Left cardiac atrium (tissue), 4 donors: ENCODE data around the gene RASL10B. TPM values are rescaled to one million over a fixed set of nuclear protein-coding genes. Genes with fewer than 3 reads are reported as not detected.
"Not testable (repeated sequence)": the region's sequence is repeated elsewhere in the genome, so short reads cannot be mapped to it uniquely, and the experiment has no call there.

ENCODE experiments used
- ATAC-seq, 2 donors: fragments of 200-7000 bp; cut with Tn5 transposase; one replicate each; pipeline ENCODE4 v1.9.1; 2020; ENCODE audit warnings: mild to moderate bottlenecking in 2 of 2, moderate library complexity in 2 of 2
- DNase-seq: peaks from one replicate; pipeline ENCODE4 v3.0.0-alpha.2; 2020
- intact Hi-C, 2 donors: fragments of 100-400 bp; cut with DNase I; formaldehyde crosslinking; loops; one replicate each; pipeline versions ENCODE4 v1.14.1 to v1.15.1; 2022 to 2023
- total RNA-seq, 2 donors: library from RNA; stranded (reverse); fragmentation: NEBNext Ultra II Directional; extraction: Animal tissue kit (Norgen Biotek cat#: 25700); gene quantifications; one replicate each; pipeline ENCODE4 v1.2.1, GENCODE V29; 2021
- donor health status: DM: no; HTN: yes; CAD: no.
- donor health status: DM: no; HTN: yes; CAD: no; lungs with severe emphysema.
- donor health status: DM: yes; HTN: yes; CAD: no.
- donor health status: Dilated cardiomyopathy.

Gene RASL10B
- total RNA-seq, 2 donors from 2014 or later, result 23.9 to 24.7 TPM

DNA sequence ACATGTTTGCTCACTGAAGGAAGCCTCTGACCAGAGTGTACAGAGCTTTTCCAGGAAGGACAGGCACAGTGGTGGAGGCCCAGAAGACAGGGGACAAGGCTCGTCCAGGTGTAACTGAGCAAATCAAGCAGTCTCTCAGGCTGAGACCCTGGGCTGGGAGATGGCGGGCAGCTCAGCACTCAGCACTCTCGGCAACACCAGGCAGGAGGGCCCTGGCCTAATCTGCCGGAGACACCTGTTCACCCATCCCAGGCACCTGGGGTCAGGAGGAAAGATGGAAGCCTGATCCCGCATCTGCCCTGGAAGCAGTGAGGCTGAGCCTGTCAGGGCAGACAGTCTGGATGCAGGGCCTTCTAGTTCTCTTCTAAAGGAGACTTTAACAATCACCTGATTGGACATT lies 4.8 kb downstream of the RASL10B start:
- intact Hi-C loops, result no loop called here
- DNase-seq (no peak), ATAC-seq (no peak)

DNA sequence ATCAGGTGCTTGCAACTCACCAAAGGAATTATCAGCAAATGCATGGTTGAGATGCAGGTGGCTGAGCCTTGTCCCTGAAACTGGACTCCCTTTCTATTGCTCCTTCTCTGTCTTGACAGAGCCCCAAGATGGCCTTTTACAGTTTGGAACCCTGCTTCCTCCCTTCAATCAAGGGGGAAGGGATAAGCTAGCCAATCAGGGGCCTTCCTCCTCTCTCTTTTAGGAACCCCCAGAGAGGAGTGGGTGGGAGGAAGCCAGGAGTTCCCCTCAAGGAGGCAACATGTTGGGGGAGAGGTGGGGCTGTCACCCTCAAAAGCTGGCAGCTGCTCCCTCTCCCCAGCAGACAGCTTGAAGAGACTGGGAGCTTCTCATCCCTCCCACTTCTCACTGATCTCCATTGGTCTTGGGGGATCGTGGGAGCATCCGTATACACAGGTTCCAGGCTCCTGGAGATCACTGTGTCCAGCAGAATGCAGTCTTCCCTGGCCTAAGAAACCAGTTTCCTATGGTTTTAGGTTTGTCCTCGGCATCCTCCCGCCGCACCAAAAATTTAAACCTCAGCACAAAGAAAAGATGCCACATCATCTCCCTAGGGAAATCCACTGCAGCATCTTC lies 7.2 kb downstream of the RASL10B start:
- intact Hi-C loops, result no loop called here
- DNase-seq (no peak), ATAC-seq (no peak)

DNA sequence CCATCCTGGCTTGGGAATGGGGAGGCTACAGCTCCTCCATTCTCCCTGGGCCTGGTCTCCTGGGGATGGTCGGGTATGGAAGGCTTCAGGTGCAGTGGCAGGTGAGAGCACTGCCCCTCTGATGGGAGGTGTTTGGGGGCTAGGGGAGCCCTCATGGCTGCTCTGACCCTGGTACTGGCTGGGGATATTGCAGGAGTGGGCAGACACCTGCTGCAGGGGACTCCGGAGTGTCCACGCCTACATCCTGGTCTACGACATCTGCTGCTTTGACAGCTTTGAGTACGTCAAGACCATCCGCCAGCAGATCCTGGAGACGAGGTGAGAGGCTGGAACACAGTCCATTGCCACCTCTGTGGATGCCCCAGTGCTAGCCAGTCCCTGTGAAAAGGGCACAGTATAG lies 8.8 kb downstream of the RASL10B start:
- intact Hi-C loops, result loop anchor here in 1 of 2 donors (10.0 kb wide), 1 partner anchor 85 kb away; no protein-coding TSS in a partner anchor
- DNase-seq (peak; percentile 6), ATAC-seq (no peak)

DNA sequence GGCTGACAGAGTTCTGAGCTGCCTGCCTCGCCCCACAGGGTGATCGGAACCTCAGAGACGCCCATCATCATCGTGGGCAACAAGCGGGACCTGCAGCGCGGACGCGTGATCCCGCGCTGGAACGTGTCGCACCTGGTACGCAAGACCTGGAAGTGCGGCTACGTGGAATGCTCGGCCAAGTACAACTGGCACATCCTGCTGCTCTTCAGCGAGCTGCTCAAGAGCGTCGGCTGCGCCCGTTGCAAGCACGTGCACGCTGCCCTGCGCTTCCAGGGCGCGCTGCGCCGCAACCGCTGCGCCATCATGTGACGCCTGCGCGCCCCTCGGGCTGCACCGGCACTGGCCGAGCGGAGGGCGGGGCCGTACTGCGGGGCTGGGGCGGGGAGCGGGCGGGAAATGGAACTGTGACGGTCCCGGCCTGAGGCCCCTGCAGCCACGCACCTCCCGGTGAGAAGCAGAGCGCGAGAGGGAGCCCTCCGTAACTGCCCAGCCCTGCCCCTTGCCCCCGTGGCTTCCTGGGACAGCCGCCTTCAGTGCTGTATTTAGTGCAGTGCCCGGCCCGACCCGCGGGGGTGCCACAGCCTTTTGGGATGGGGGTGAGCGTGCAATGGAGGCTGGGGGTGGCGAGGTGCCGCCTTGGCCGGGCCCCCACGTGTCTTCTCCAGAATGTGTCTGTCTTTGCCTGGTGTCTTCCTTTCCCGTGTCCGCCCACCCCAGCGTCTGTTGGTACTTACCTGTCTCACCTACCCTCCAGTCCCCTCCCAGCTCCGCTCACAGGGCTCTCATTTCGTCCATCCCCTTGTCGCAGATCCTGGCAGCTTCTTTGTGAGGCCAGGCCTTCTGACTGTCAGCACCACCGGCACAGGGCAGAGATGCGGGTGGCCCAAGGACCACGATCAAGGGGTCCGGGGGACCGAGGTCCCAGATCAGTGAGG lies 9.8 kb downstream of the RASL10B start:
- ATAC-seq (peak; percentile 33 to 52), DNase-seq (peak; percentile 22)
- intact Hi-C loops, result loop anchor here in 1 of 2 donors (10.0 kb wide), 1 partner anchor 86 kb away; no protein-coding TSS in a partner anchor

DNA sequence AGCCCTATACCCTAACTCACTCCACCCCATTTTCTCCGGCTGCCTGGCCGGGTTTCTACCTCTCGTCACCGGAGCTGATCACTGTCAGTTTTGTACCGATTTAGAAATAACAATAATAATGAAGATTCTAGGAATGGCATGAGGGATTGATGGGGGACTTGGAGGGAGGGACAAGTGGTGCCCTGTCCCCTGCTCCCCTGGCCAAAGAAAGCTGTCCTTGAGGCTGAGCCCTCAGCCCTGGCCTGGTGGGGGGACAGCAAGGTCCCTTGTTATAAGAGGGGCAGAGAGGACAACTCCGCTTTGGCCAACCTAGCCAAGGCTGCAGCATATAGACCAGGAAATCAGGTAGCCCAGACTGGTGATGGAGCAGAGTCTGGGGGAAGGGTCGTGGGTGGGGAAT lies 11.1 kb downstream of the RASL10B start:
- intact Hi-C loops, result loop anchor here in 1 of 2 donors (10.0 kb wide), 1 partner anchor 88 kb away; no protein-coding TSS in a partner anchor
- ATAC-seq, result no peak

DNA sequence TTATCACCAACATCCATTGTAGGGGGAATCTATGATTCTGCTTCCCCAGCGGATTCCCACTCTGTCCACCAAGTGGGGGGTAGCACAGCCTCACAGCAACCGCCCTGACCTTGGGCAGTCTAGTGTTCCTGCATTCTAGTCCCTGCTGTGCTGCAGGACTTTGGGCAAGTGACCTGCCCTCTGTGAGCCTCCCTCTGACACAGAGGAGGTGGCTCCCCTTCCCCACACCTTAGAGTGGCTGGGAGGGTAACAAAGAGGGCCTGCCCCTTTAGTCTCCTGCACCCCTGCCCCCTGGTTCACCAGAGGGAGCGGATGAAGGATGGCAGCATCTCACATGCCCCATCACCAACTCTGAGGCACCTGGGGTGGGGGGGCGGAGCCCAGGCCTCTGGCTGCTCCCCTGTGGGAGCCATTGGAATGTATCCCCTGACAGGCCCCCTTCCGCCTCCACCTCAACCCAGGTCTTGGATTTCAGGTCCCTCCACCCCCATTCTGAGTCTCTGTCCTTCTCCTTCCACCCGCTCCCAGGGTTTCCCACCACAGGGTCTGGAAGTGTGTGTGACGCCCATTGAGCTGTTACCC lies 11.5 kb downstream of the RASL10B start:
- ATAC-seq, result no peak
- intact Hi-C loops, result loop anchor here in 1 of 2 donors (10.0 kb wide), 1 partner anchor 88 kb away; no protein-coding TSS in a partner anchor
- DNase-seq, result peak; percentile 19

More for the DNA sequence above, 11.1 kb downstream of the RASL10B start:
- DNase-seq, result peak; percentile 10

DNA sequence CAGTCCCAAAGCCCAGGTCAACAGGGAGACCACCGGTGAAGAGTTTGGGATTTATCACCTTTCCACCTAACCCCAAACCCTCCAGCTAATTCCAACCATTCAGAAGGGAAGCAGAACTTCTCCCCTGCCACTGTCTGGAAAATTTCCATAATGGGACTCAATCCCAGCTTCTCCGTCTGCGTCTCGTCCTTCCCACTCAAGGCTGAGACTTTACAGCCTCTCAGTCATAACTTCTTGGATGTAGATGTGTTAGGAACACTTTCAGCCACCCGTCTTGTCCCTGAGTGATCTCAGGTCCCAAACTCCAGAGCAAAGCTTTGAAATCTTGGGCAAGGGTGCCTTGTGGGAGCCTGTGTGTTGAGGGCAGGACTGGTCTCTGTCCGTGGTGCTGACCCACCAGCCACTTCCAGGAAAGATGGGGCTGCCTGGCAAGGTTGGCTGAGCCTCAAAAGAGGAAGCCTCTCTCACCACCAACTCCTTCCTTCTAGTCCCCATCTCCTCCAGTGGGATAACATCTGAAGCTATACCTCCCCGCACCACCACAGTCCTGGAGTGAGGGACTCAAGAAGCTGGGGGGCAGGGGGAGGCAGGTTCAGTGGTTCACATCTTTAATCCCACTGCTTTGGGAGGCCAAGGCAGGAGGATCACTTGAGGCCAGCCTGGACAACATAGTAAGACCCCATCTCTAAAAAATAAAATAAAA lies 12.3 kb downstream of the RASL10B start:
- intact Hi-C loops, result loop anchor here in 1 of 2 donors (10.0 kb wide), 1 partner anchor 89 kb away; no protein-coding TSS in a partner anchor
- no peak for DNase-seq
- ATAC-seq, result no peak

DNA sequence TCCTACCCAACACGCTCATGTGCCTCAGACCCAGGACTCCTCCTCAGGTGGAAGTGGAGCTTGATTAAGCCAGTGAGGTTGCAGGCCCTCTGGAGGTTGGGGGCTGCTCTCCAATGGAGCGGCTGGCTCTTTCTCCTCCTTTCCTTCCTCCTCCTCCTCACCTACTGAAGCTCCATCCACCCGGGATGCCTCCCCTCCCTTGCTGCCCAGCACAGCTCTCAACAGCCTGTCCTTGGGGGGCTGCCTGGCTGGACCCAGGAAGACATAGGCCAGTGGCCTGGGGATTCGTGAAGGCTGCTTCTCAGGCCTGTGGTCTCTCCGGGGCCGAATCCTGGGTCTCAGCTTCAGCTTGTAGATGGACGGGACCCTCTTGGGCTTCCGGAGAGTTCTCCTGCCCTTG lies 13.4 kb downstream of the RASL10B start:
- DNase-seq (no peak), ATAC-seq (no peak)
- intact Hi-C loops, result loop anchor here in 1 of 2 donors (5.0 to 10.0 kb wide), 2 partner anchors 90 to 133 kb away; no protein-coding TSS in a partner anchor

DNA sequence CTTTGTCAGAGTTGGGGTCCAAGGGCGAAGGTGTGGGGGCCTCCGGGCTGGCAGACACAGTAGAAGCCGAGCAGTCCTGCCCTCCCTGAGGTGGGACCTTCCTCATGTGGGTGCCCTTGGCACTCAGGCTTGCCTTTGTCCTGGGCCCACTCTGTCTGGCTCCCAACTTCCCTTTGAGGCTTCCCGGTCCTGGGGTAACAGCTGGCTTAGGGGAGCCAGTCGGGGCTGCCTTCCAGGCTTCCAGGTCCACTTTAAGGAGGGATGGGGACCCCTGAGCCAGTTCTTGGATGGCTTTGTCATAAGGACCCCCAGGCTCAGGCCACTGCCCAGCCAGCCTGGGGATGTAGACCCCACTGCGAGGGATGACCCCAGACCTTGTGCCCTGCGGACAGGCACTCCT lies 13.8 kb downstream of the RASL10B start:
- intact Hi-C loops, result loop anchor here in 1 of 2 donors (5.0 to 10.0 kb wide), 2 partner anchors 90 to 133 kb away; no protein-coding TSS in a partner anchor
- ATAC-seq (no peak), DNase-seq (no peak)

DNA sequence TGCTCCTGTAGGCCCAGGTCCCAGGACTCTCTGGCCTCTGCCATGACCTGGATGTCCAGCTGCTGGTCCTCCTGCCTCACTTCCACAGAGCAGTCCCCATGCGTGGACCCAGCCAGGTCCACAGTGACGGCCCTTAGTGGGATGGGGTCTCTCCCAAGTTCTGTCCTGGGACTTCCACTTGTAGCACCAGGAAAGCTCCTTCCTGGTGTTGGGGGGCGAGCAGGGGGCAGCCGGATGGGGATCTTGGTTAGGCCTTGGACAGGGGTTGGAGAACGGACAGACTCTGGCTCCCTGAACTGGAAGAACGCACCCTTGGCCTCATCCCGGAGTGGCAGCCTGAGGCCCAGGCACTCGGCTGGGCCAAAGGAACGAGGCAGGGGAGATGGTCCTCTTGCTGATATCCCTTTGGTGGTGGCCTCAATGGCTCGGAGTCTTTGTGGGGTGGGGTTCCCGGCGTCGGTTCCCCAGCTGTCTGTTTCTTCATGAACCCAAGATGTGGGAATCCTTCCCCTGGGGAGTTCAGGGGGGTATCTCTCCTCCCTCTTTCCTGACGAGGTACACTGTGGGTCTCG lies 14.4 kb downstream of the RASL10B start:
- ATAC-seq (no peak), DNase-seq (peak; percentile 4)
- intact Hi-C loops, result loop anchor here (2.0 to 10.0 kb wide), 3 partner anchors 83 to 134 kb away; no protein-coding TSS in a partner anchor

DNA sequence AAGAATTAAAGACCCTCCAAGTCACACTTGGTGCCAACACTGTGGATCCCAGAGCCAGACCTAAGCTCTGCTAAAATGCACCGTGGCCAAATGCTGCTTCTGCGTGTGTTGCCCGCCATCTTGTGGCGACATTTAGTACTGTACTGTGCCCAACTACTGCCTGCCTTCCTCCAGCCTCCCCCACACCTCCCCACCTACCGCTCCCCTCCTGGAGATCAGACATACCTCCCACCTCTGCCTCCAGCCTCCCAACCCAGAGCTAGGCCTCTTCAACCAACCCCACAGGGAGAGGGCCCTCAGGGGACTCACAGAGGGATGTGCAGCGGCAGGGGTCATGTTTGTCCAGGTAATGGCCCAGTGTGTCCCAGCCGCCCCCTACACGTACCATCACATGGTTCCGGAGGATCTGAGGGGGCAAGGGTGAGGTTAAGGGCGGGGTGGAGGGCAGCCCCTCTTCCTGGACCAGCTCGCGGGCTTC lies 16.1 kb downstream of the RASL10B start:
- intact Hi-C loops, result loop anchor here (2.0 to 10.0 kb wide), 4 partner anchors 85 to 135 kb away; no protein-coding TSS in a partner anchor
- peak; percentile 77 to 84 for ATAC-seq
- peak; percentile 81 for DNase-seq

DNA sequence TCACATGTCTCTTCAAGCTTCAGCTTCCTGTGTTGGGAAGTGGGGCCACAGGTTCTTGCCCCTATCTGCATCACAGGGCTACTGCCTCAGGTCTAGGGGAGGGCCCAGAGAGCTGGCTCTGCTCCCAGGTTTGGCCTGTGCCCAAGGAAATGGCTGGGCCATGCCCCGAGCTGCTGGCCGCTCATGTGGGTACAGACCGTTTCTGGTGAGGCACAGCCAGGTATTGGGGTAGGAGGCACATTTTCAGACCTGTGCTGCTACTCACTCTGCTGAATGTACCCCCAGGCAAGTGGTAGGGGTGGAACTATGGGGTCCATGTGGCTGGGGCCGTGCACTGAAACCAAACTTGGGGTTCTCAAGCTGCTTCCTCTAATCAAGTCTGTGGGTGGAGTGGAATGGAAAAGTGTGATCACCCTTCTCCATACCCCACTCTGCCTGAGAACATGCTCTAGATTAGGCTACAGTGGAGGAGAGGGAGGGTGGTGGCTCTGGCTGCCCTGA lies 17.0 kb downstream of the RASL10B start:
- DNase-seq, result no peak
- ATAC-seq, result peak; percentile 32 to 42
- intact Hi-C loops, result loop anchor here (2.0 to 10.0 kb wide), 3 partner anchors 94 to 136 kb away; no protein-coding TSS in a partner anchor

DNA sequence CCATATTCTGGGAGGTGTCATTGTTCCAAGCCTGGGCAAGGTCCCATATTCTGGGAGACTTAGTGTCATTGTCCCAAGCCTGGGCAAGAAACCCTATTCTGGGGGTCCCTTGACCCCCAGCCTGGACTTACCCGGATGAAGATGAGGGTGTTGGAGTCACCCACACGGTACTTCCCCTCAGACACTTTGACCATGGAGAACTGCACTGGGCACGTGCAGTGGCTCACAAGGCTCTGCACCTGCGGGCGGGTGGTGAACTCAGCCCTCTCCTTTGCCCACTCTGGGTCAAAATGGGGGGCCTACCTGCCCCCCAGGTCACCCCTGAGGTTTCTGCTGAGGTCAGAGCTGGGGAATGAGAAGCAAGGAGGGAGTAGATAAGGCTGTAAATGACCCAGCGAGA lies 17.5 kb downstream of the RASL10B start:
- DNase-seq (no peak), ATAC-seq (no peak)
- intact Hi-C loops, result loop anchor here (2.0 to 10.0 kb wide), 3 partner anchors 94 to 137 kb away; no protein-coding TSS in a partner anchor

DNA sequence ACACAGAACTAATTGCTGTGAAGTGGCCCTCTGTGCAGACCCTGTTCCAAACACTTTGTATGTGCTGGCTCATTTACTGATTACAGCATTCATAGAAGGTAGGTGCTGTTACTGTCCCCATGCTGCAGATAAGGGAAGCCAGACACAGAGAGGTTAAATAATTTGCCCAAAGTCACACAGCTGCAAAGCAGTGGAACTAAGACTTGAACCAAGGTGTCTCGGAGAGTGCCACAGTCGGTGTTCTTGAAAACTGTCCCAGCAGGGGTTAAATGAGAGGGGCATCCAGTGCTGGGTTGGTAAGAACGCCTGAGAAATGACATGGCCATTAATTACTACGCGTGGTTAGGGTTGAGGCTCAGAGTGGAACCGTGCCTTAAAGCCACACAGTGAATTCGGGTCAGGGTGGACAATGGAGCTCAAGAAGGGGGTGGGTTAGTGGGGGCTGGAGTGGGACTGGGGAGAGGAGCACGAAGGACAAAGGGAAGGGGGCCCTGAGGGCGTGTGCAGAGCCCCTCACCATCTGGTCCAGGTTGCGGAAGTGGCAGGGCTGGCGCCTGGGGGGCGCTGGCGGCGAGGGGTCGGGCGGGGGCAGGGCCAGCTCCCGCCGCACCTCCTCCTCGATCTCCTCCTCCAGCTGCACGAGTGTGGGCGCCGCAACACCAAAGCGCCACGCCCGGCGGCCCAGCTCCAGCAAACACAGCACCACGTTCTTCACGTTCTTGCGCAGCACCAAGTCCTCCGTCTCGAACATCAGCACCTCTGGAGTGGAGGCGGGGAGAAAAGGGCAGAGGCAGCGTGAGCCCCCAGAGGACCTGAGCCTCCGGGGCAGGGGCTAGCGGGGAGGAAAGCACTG lies 18.3 kb downstream of the RASL10B start:
- DNase-seq (no peak), ATAC-seq (peak in 1 of 2 donors; percentile 16)
- intact Hi-C loops, result loop anchor here (2.0 to 10.0 kb wide), 3 partner anchors 95 to 137 kb away; no protein-coding TSS in a partner anchor

DNA sequence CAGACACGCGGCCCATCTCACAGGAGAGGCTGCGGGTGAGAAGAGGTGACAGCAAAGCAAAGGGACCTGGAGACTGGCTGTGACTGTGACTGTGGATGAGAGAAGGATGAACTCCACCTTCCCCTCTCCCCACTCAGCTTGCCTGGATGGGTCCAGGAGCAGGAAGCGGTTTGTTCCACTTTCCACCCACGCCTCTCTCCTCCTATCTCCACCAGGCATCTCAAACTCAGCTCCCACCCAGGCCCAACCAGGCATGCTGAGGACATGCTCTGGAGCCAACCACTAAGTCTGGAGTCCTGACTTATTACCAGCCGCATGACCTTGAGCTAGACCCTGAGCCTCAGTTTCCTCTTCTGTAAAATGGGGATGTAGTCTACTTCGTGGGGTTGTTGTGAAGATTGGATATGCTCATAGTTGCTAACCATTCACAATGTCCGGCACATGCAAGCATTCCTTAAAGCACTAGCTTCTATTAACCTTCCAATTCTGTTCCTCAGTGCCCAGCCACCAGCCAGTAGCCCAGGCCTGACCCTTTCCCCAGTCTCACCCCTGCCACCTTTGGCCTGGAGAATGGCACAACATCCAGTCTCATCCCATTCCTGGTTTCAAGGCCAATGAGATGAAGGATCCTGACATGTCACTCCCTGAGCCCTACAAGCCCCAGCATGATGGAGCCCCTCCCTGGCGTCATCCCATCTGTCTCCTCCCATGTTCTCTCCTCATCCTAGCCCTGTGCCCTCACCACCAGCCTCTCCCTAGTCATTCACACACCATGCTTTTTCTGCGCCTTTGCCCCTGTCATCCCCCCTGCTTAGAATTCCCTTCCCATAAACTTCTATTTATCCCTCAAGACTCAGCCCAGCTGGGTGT lies 19.3 kb downstream of the RASL10B start:
- DNase-seq (no peak), ATAC-seq (no peak)
- intact Hi-C loops, result no loop called here

DNA sequence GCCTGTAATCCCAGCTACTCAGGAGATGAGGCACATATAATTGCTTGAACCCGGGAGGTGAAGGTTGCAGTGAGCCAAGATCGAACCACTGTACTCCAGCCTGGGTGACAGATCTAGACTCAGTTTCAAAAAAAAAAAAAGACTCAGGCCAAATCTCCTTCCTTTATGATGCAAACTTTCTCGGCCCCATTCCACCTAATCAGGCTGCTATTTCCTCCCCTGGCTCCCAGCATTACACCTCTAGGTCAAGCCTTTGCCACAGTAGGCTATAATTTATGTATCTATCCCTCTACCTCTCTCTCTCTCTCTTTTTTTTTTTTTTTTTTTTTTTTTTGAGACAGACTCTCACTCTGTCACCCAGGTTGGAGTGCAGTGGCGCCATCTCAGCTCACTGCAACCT lies 20.1 kb downstream of the RASL10B start:
- ATAC-seq, DNase-seq, intact Hi-C loops: not testable (repeated sequence)
